HCT116 (cell line): ENCODE measurements around the gene NMNAT3. TPM values are rescaled to one million over a fixed set of nuclear protein-coding genes. Genes with fewer than 3 reads are reported as not detected.
A peak's percentile ranks its signal among the peaks of the same experiment; 100 is the strongest.

Source experiments
- ATAC-seq: fragments of 200-7000 bp; cut with Tn5 transposase; 2 replicates; pipeline ENCODE4 v1.9.1; 2020; ENCODE audit warnings: mild to moderate bottlenecking, moderate library complexity
- BruUV-seq: library from RNA; stranded (reverse); fragments of 400-500 nt; replicated peaks from 2 replicates; lab custom pipeline; 2021; lab: Mats Ljungman, UMichigan
- CTCF ChIA-PET: fragments of 300-600 bp; sonication (Branson Sonifier 250); formaldehyde crosslinking; loops from one replicate; lab custom pipeline; 2021; ENCODE audit warnings: antibody characterized with exemption; lab: Charles Lee
- POLR2A ChIA-PET: fragments of 300-600, 350-600 bp; sonication (Branson Sonifier 250); formaldehyde crosslinking; loops from one replicate; lab custom pipeline; 2021; ENCODE audit warnings: antibody characterized with exemption; lab: Charles Lee
- RAD21 ChIA-PET, 2 experiments: fragments of 300-600 bp; sonication (Branson Sonifier 250); formaldehyde crosslinking; loops; one replicate each; lab custom pipeline; 2023; ENCODE audit warnings: low total read pairs in 2 of 2; ENCODE audit not compliant: uncharacterized antibody in 2 of 2, unreplicated experiment in 2 of 2, low non-redundant PET in 1 of 2; lab: Charles Lee
- DNase-seq: peaks from one replicate; pipeline ENCODE4 v3.0.0-alpha.2; 2010; ENCODE audit warnings: low read depth, low spot score
- H2AFZ ChIP-seq: fragments of 200-600 bp; shearing (Covaris generic), sonication (generic); 2 replicates; pipeline ENCODE4 v1.6.1; 2017; ENCODE audit warnings: low read depth, mixed run types, mixed read lengths, antibody characterized with exemption, low read length; ENCODE audit not compliant: poor library complexity, severe bottlenecking
- H3K27ac ChIP-seq: 2 replicates; pipeline ENCODE4 v1.5.1; 2012; ENCODE audit warnings: low read depth, low read length
- H3K27me3 ChIP-seq: fragments of 200-600 bp; sonication (generic); 2 replicates; pipeline ENCODE4 v1.6.1; 2016; ENCODE audit warnings: mixed run types, low read length, mixed read lengths; ENCODE audit not compliant: insufficient read depth
- H3K36me3 ChIP-seq, 2 experiments: fragments of 200-500 bp in 1 of 2; fragments of 200-600 bp in 1 of 2; sonication (Bioruptor generic) in 1 of 2; sonication (generic) in 1 of 2; 2 replicates each; pipeline versions ENCODE4 v1.5.1 to v1.6.1; 2014 to 2016; ENCODE audit warnings: low read length in 2 of 2, inconsistent platforms in 1 of 2, mixed read lengths in 1 of 2, mixed run types in 1 of 2; ENCODE audit not compliant: insufficient read depth in 2 of 2, control insufficient read depth in 1 of 2
- H3K4me1 ChIP-seq, 2 experiments: fragments of 200-600 bp in 1 of 2; sonication (generic) in 1 of 2; 2 replicates each; pipeline versions ENCODE4 v1.5.1 to v1.6.1; 2012 to 2017; ENCODE audit warnings: low read length in 2 of 2, inconsistent platforms in 1 of 2, mild to moderate bottlenecking in 1 of 2, mixed read lengths in 1 of 2, mixed run types in 1 of 2, moderate library complexity in 1 of 2; ENCODE audit not compliant: insufficient read depth in 2 of 2, control insufficient read depth in 1 of 2
- H3K4me2 ChIP-seq: fragments of 200-600 bp; sonication (generic); 2 replicates; pipeline ENCODE4 v1.6.1; 2017; ENCODE audit warnings: mixed run types, low read length, mixed read lengths
- H3K4me3 ChIP-seq, 2 experiments: fragments of 200-600 bp in 1 of 2; sonication (generic) in 1 of 2; replicated peaks in 1 of 2; 2 replicates each; pipeline ENCODE4 v1.5.1; 2011 to 2016; ENCODE audit warnings: low read length in 2 of 2, control low read depth in 1 of 2, low read depth in 1 of 2, mild to moderate bottlenecking in 1 of 2, mixed read lengths in 1 of 2, mixed run types in 1 of 2
- H3K79me2 ChIP-seq: fragments of 200-600 bp; sonication (generic); 2 replicates; pipeline ENCODE4 v1.6.1; 2017; ENCODE audit warnings: mild to moderate bottlenecking, mixed run types, low read length, moderate library complexity, mixed read lengths; ENCODE audit not compliant: insufficient read depth
- H3K9ac ChIP-seq: fragments of 200-600 bp; sonication (generic); 2 replicates; pipeline ENCODE4 v1.6.1; 2016; ENCODE audit warnings: low read length, mixed read lengths
- H3K9me2 ChIP-seq: fragments of 200-600 bp; sonication (generic), shearing (Covaris generic); 2 replicates; pipeline ENCODE4 v1.6.1; 2017; ENCODE audit warnings: mixed run types, mild to moderate bottlenecking, moderate library complexity; ENCODE audit not compliant: insufficient read depth
- H3K9me3 ChIP-seq, 2 experiments: fragments of 200-500 bp in 1 of 2; fragments of 200-600 bp in 1 of 2; sonication (Bioruptor generic) in 1 of 2; sonication (generic) in 1 of 2; 2 replicates each; pipeline ENCODE4 v1.6.1; 2014 to 2017; ENCODE audit warnings: low read length in 2 of 2, mixed read lengths in 2 of 2, inconsistent platforms in 1 of 2, low read depth in 1 of 2, mild to moderate bottlenecking in 1 of 2, mixed run types in 1 of 2, moderate library complexity in 1 of 2; ENCODE audit not compliant: control insufficient read depth in 1 of 2, insufficient read depth in 1 of 2
- H4K20me1 ChIP-seq: fragments of 200-600 bp; sonication (generic), shearing (Covaris generic); 2 replicates; pipeline ENCODE4 v1.6.1; 2017; ENCODE audit warnings: mixed run types, mild to moderate bottlenecking, moderate library complexity; ENCODE audit not compliant: insufficient read depth
- CTCF ChIP-seq, 3 experiments: fragments of 200-600 bp in 1 of 3; sonication (generic) in 1 of 3; IDR thresholded peaks in 2 of 3; conservative IDR thresholded peaks in 1 of 3; 2 replicates each; pipeline ENCODE4 v1.5.1; 2012 to 2017; ENCODE audit warnings: low read depth in 2 of 3, low read length in 2 of 3, antibody characterized with exemption in 1 of 3, borderline replicate concordance in 1 of 3, control low read depth in 1 of 3, mild to moderate bottlenecking in 1 of 3, mixed read lengths in 1 of 3, mixed run types in 1 of 3, moderate library complexity in 1 of 3; ENCODE audit not compliant: insufficient read depth in 1 of 3
- TCF7L2 ChIP-seq: IDR thresholded peaks from 2 replicates; pipeline ENCODE4 v1.7.0; 2011; ENCODE audit warnings: borderline replicate concordance, inconsistent platforms; ENCODE audit not compliant: insufficient read depth, insufficient read length; ENCODE audit errors: extremely low read depth
- intact Hi-C: fragments of 100-400 bp; cut with micrococcal nuclease; formaldehyde crosslinking; loops from 2 replicates; pipeline ENCODE4 v1.10.0; 2022
- total RNA-seq: library from RNA; stranded (reverse); gene quantifications from one replicate; pipeline ENCODE4 v1.2.1, GENCODE V29; 2021; ENCODE audit not compliant: unreplicated experiment

The NMNAT3 gene
- total RNA-seq, 1 experiment from 2014 or later, result 5.7 TPM

GRCh38 chr3:139574026-139574947 is 103.5 kb downstream of the NMNAT3 start:
- intact Hi-C loops, result loop anchor here (10.0 kb wide), 1 partner anchor 361 kb away; the partner anchor contains the start of gene CLSTN2
- Histone ChIP-seq H3K4me3 (no peak overlapping the region), H3K36me3 (no peaks in the 10 kb centered on the region), H3K9me2 (no peaks in the 10 kb centered on the region), H3K4me1 (no peaks in the 10 kb centered on the region), H4K20me1 (no peaks in the 10 kb centered on the region)
- RAD21 ChIA-PET, result no interaction called here
- TF ChIP-seq CTCF (IDR thresholded peaks at IDR 0.05 in 2 of 3, conservative IDR thresholded peaks at IDR 0.05 in 1 of 3; ENCODE audit: borderline replicate concordance in 1 of 3, insufficient read depth in 1 of 3, low read depth in 2 of 3, low read length in 2 of 3), result peak in 1 of 3 experiments; percentile 21; a peak in 1 of 6 replicates
- TF ChIP-seq TCF7L2, result no peak
- TF ChIP-seq, all 23 proteins: peak for 1
- ATAC-seq (no peak), DNase-seq (no peak)
- H3K9ac ChIP-seq, result no peak overlapping the region
- no peaks in the 10 kb centered on the region for H3K9me3 ChIP-seq
- H2AFZ ChIP-seq, result no peak overlapping the region
- no peak overlapping the region for H3K4me2 ChIP-seq
- no peaks in the 10 kb centered on the region for H3K27me3 ChIP-seq
- CTCF ChIA-PET, result interaction anchor here (1.1 kb wide), 1 partner anchor 147 kb away, joined by 3 read pairs; no protein-coding TSS in a partner anchor
- POLR2A ChIA-PET, result no interaction called here
- H3K27ac ChIP-seq, result no peak overlapping the region
- BruUV-seq, result no TSS peak
- H3K79me2 ChIP-seq, result no peaks in the 10 kb centered on the region
